ENCODE results near the gene EPX. TPM values are rescaled to one million over a fixed set of nuclear protein-coding genes. Genes with fewer than 3 reads are reported as not detected.

The EPX gene
- total RNA-seq, 2 experiments from 2014 or later: not detected

- Histone ChIP-seq H3K9me3 (ENCODE audit: control insufficient read depth in 1 of 2, insufficient read depth in 1 of 2, low read length in 2 of 2) (no peaks in the 10 kb centered on the region), H3K4me1 (ENCODE audit: insufficient read depth, low read length) (no peaks in the 10 kb centered on the region), H3K36me3 (ENCODE audit: insufficient read depth, low read length) (no peaks in the 10 kb centered on the region), H3K4me3 (ENCODE audit: low read length) (no peak overlapping the region), H3K27ac (ENCODE audit: low read depth in 1 of 2, low read length in 2 of 2) (no peak overlapping the region), H3K27me3 (ENCODE audit: control insufficient read depth in 1 of 2, insufficient read depth in 2 of 2, low read length in 2 of 2) (peaks cover 23 to 27% of the 10 kb centered on the region in 2 experiments)
- Mint-ChIP-seq H3K4me3 (no peak overlapping the region), H3K4me1 (ENCODE audit: low read depth) (no peaks in the 10 kb centered on the region), H3K27ac (no peak overlapping the region), H3K36me3 (ENCODE audit: low read depth) (no peaks in the 10 kb centered on the region), H3K27me3 (peaks cover 79% of the 10 kb centered on the region), H3K9me3 (no peaks in the 10 kb centered on the region)
- ChIA-PET POLR2A (no interaction called here), CTCF (no interaction called here)
- DNase-seq: no peak
- intact Hi-C loops (cut with DNase I, micrococcal nuclease): no loop called here
- no peak for TF ChIP-seq CTCF (IDR thresholded peaks at IDR 0.05)
- ATAC-seq (ENCODE audit: poor library complexity): no peak
Observed at GRCh38 chr17:58239987-58240386, 47.5 kb downstream of the EPX start.

- DNase-seq (no peak), ATAC-seq (ENCODE audit: poor library complexity) (no peak)
- POLR2A ChIA-PET: interaction anchor here (0.7 kb wide), 1 partner anchor 23 kb away, joined by 3 read pairs; the partner anchor contains the start of gene MKS1
- H3K36me3 Mint-ChIP-seq (ENCODE audit: low read depth): no peaks in the 10 kb centered on the region
- Histone ChIP-seq H3K9me3 (ENCODE audit: control insufficient read depth in 1 of 2, insufficient read depth in 1 of 2, low read length in 2 of 2) (no peaks in the 10 kb centered on the region), H3K27ac (ENCODE audit: low read depth in 1 of 2, low read length in 2 of 2) (no peak overlapping the region), H3K36me3 (ENCODE audit: insufficient read depth, low read length) (no peaks in the 10 kb centered on the region), H3K4me3 (ENCODE audit: low read length) (no peak overlapping the region), H3K27me3 (ENCODE audit: control insufficient read depth in 1 of 2, insufficient read depth in 2 of 2, low read length in 2 of 2) (peaks cover 12 to 13% of the 10 kb centered on the region in 2 experiments), H3K4me1 (ENCODE audit: insufficient read depth, low read length) (no peaks in the 10 kb centered on the region)
- H3K9me3 Mint-ChIP-seq: no peaks in the 10 kb centered on the region
- intact Hi-C loops (cut with DNase I, micrococcal nuclease): no loop called here
- no peak for TF ChIP-seq CTCF (IDR thresholded peaks at IDR 0.05)
- H3K4me1 Mint-ChIP-seq (ENCODE audit: low read depth): no peaks in the 10 kb centered on the region
- peaks cover 65% of the 10 kb centered on the region for H3K27me3 Mint-ChIP-seq
- no peak overlapping the region for H3K27ac Mint-ChIP-seq
- CTCF ChIA-PET: no interaction called here
- H3K4me3 Mint-ChIP-seq: no peak overlapping the region
Observed at GRCh38 chr17:58242171-58242784, 49.8 kb downstream of the EPX start.

- ChIA-PET CTCF (no interaction called here), POLR2A (no interaction called here)
- no peak for ATAC-seq (ENCODE audit: poor library complexity)
- Histone ChIP-seq H3K27me3 (ENCODE audit: control insufficient read depth in 1 of 2, insufficient read depth in 2 of 2, low read length in 2 of 2) (peaks cover 13 to 16% of the 10 kb centered on the region in 2 experiments), H3K4me1 (ENCODE audit: insufficient read depth, low read length) (peaks cover 17% of the 10 kb centered on the region), H3K4me3 (ENCODE audit: low read length) (no peak overlapping the region), H3K9me3 (ENCODE audit: control insufficient read depth in 1 of 2, insufficient read depth in 1 of 2, low read length in 2 of 2) (no peaks in the 10 kb centered on the region), H3K36me3 (ENCODE audit: insufficient read depth, low read length) (no peaks in the 10 kb centered on the region), H3K27ac (ENCODE audit: low read depth in 1 of 2, low read length in 2 of 2) (no peak overlapping the region)
- Mint-ChIP-seq H3K27ac (no peak overlapping the region), H3K9me3 (no peaks in the 10 kb centered on the region), H3K36me3 (ENCODE audit: low read depth) (no peaks in the 10 kb centered on the region), H3K4me1 (ENCODE audit: low read depth) (peaks cover 5% of the 10 kb centered on the region), H3K4me3 (no peak overlapping the region), H3K27me3 (peaks cover 50% of the 10 kb centered on the region)
- no peak for DNase-seq
- TF ChIP-seq CTCF (IDR thresholded peaks at IDR 0.05): no peak
- intact Hi-C loops (cut with DNase I, micrococcal nuclease): loop anchor here in 1 of 2 experiments (5.0 kb wide), 1 partner anchor 172 kb away; the partner anchor contains the start of gene RNF43
Observed at GRCh38 chr17:58244963-58245362, 52.4 kb downstream of the EPX start.
